Natural killer cell (primary cell): ENCODE measurements around the gene VOPP1. TPM values are rescaled to one million over a fixed set of nuclear protein-coding genes. Genes with fewer than 3 reads are reported as not detected.

Source experiments
- ATAC-seq, 3 donors: fragments of 150-1000 bp in 2 of 3; fragments of 200-7000 bp in 1 of 3; cut with Tn5 transposase; 1 replicate in 1 of 3; 2 replicates in 2 of 3; pipeline ENCODE4 v1.10.0; 2021; ENCODE audit warnings: mild to moderate bottlenecking in 2 of 3, moderate library complexity in 2 of 3
- DNase-seq, 2 donors: peaks; one replicate each; pipeline versions ENCODE4 v3.0.0 to v3.0.0-alpha.2; 2013 to 2021; ENCODE audit warnings: mixed read lengths in 1 of 2
- H3K27ac ChIP-seq: one replicate; pipeline ENCODE4 v1.5.1; 2013; ENCODE audit warnings: mild to moderate bottlenecking, low read length
- H3K27me3 ChIP-seq: one replicate; pipeline ENCODE4 v1.6.1; 2013; ENCODE audit warnings: low read length; ENCODE audit not compliant: control insufficient read depth, insufficient read depth
- H3K36me3 ChIP-seq: one replicate; pipeline ENCODE4 v1.6.1; 2013; ENCODE audit warnings: low read length; ENCODE audit not compliant: control insufficient read depth, insufficient read depth
- H3K4me1 ChIP-seq: one replicate; pipeline ENCODE4 v1.6.1; 2013; ENCODE audit warnings: low read length; ENCODE audit not compliant: control insufficient read depth, insufficient read depth
- H3K4me3 ChIP-seq: one replicate; pipeline ENCODE4 v1.5.1; 2013; ENCODE audit warnings: low read length
- H3K9me3 ChIP-seq: one replicate; pipeline ENCODE4 v1.6.1; 2013; ENCODE audit warnings: low read length; ENCODE audit not compliant: control insufficient read depth, insufficient read depth
- H3K27ac Mint-ChIP-seq, 2 donors: one replicate each; pipeline ENCODE4 v1.8.0; 2022; ENCODE audit warnings: mild to moderate bottlenecking in 2 of 2, mixed read lengths in 2 of 2, moderate library complexity in 1 of 2
- H3K27me3 Mint-ChIP-seq, 2 donors: one replicate each; pipeline ENCODE4 v1.8.0; 2022; ENCODE audit warnings: low read depth in 2 of 2, mixed read lengths in 2 of 2
- H3K36me3 Mint-ChIP-seq: one replicate; pipeline ENCODE4 v1.8.0; 2022; ENCODE audit warnings: mixed read lengths
- H3K4me1 Mint-ChIP-seq, 2 donors: one replicate each; pipeline ENCODE4 v1.8.0; 2022; ENCODE audit warnings: mixed read lengths in 2 of 2
- H3K4me3 Mint-ChIP-seq: one replicate; pipeline ENCODE4 v1.8.0; 2022; ENCODE audit warnings: mild to moderate bottlenecking, moderate library complexity, mixed read lengths
- H3K9me3 Mint-ChIP-seq, 2 donors: one replicate each; pipeline ENCODE4 v1.8.0; 2022; ENCODE audit warnings: mixed read lengths in 2 of 2
- CTCF ChIP-seq: fragments of 200-600 bp; IDR thresholded peaks from one replicate; pipeline ENCODE4 v1.8.0; 2022; ENCODE audit warnings: antibody characterized with exemption
- WGBS: methylation state at CpG from one replicate; pipeline ENCODE4 v1.1.7; 2013; ENCODE audit warnings: missing lambda C conversion rate; ENCODE audit not compliant: insufficient coverage; 5-methylcytosine and 5-hydroxymethylcytosine counted together
- intact Hi-C: fragments of 100-400 bp; cut with micrococcal nuclease; formaldehyde crosslinking; loops from one replicate; pipeline ENCODE4 v1.14.2; 2022
- total RNA-seq, 4 donors: library from RNA; stranded (reverse); fragments of 120-200 nt in 1 of 4; gene quantifications; one replicate each; pipeline versions ENCODE4 v1.2.3 to v1.2.4, GENCODE V29; 2013 to 2022

The VOPP1 gene
- total RNA-seq, 3 donors from 2014 or later (not counting 1 experiment from before 2014, with no cell fraction given): 79.3 to 115 (median 110) TPM

- peaks cover 20% of the 10 kb centered on the region for H3K4me1 ChIP-seq
- no peak for TF ChIP-seq CTCF
- ATAC-seq (no peak), DNase-seq (no peak)
- no peak overlapping the region for H3K27ac Mint-ChIP-seq
- no peaks in the 10 kb centered on the region for H3K9me3 ChIP-seq
- H3K4me1 Mint-ChIP-seq: peaks cover 18 to 19% of the 10 kb centered on the region in 2 donors
- 89% methylated on average over 2 of the region's 4 CpGs for WGBS
- no peak overlapping the region for H3K4me3 ChIP-seq
- H3K27me3 Mint-ChIP-seq: peaks cover 5 to 11% of the 10 kb centered on the region in 2 donors
- H3K9me3 Mint-ChIP-seq: no peaks in the 10 kb centered on the region
- intact Hi-C loops: loop anchor here (10.0 kb wide), 1 partner anchor 478 kb away; the partner anchor contains the start of genes CCT6A and PSPH
- no peaks in the 10 kb centered on the region for H3K36me3 Mint-ChIP-seq
- H3K27me3 ChIP-seq: no peaks in the 10 kb centered on the region
- H3K36me3 ChIP-seq: no peaks in the 10 kb centered on the region
- no peak overlapping the region for H3K4me3 Mint-ChIP-seq
- H3K27ac ChIP-seq: no peak overlapping the region
Measured at GRCh38 chr7:55576753-55577152, 4.5 kb upstream of the VOPP1 start.

GRCh38 chr7:55575733-55576132 lies 3.4 kb upstream of the VOPP1 start:
- DNase-seq (no peak), ATAC-seq (no peak)
- Mint-ChIP-seq H3K36me3 (no peaks in the 10 kb centered on the region), H3K27me3 (peaks cover 5 to 11% of the 10 kb centered on the region in 2 donors), H3K27ac (no peak overlapping the region), H3K4me1 (peaks cover 25 to 26% of the 10 kb centered on the region in 2 donors), H3K4me3 (no peak overlapping the region), H3K9me3 (no peaks in the 10 kb centered on the region)
- Histone ChIP-seq H3K27me3 (no peaks in the 10 kb centered on the region), H3K4me1 (peaks cover 29% of the 10 kb centered on the region), H3K27ac (no peak overlapping the region), H3K4me3 (no peak overlapping the region), H3K9me3 (no peaks in the 10 kb centered on the region), H3K36me3 (no peaks in the 10 kb centered on the region)
- no peak for TF ChIP-seq CTCF
- WGBS: 92% methylated on average over 4 of the region's 4 CpGs
- intact Hi-C loops: loop anchor here (10.0 kb wide), 1 partner anchor 479 kb away; the partner anchor contains the start of genes CCT6A and PSPH

GRCh38 chr7:55575098-55575497 lies 2.8 kb upstream of the VOPP1 start:
- ATAC-seq (no peak), DNase-seq (no peak)
- TF ChIP-seq CTCF: no peak
- Mint-ChIP-seq H3K9me3 (no peaks in the 10 kb centered on the region), H3K4me1 (peaks cover 31 to 33% of the 10 kb centered on the region in 2 donors), H3K27ac (no peak overlapping the region), H3K4me3 (no peak overlapping the region), H3K27me3 (peaks cover 5 to 8% of the 10 kb centered on the region in 2 donors), H3K36me3 (no peaks in the 10 kb centered on the region)
- Histone ChIP-seq H3K9me3 (no peaks in the 10 kb centered on the region), H3K27me3 (no peaks in the 10 kb centered on the region), H3K4me3 (no peak overlapping the region), H3K4me1 (peaks cover 34% of the 10 kb centered on the region), H3K36me3 (no peaks in the 10 kb centered on the region), H3K27ac (no peak overlapping the region)
- WGBS: 85% methylated on average over 9 of the region's 9 CpGs
- intact Hi-C loops: loop anchor here (10.0 kb wide), 1 partner anchor 480 kb away; the partner anchor contains the start of genes CCT6A and PSPH
